GM21528 (cell line): ENCODE measurements around the gene DIP2C.
"Not testable (repeated sequence)": the region's sequence is repeated elsewhere in the genome, so short reads cannot be mapped to it uniquely, and the experiment has no call there.

Experiments
- ATAC-seq: cut with Tn5 transposase; IDR thresholded peaks from one replicate; pipeline ENCODE4 v1.9.1; 2021; ENCODE audit warnings: mild to moderate bottlenecking, moderate library complexity; ENCODE audit not compliant: unreplicated experiment, low FRiP score

DIP2C gene

DNA sequence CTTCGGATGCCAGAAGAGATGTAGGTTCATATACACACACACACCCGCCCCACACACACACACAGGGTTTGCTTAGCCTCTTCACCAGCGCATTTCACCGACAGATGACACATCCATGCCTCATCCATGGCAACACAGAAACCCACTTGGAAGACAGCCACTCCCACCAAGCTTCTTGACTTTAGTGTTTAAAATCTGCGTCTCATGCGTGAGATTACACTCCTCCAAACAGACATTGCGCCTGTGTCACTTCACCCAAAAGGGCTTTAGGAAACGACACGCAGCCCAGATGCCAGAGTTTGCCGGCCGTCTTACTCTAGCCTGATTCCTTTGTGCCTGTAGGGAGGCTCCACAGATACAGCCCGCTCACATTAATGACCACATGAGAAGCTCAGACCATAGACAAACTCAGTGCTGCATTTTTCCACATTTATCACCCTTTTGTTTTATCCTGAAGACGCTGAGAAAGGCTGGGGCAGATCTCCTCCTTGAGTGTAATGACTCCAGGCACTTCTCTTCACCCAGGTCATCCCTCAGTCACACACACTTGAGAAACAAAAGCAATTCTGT lies 73.8 kb downstream of the DIP2C start:
- no peak for ATAC-seq

DNA sequence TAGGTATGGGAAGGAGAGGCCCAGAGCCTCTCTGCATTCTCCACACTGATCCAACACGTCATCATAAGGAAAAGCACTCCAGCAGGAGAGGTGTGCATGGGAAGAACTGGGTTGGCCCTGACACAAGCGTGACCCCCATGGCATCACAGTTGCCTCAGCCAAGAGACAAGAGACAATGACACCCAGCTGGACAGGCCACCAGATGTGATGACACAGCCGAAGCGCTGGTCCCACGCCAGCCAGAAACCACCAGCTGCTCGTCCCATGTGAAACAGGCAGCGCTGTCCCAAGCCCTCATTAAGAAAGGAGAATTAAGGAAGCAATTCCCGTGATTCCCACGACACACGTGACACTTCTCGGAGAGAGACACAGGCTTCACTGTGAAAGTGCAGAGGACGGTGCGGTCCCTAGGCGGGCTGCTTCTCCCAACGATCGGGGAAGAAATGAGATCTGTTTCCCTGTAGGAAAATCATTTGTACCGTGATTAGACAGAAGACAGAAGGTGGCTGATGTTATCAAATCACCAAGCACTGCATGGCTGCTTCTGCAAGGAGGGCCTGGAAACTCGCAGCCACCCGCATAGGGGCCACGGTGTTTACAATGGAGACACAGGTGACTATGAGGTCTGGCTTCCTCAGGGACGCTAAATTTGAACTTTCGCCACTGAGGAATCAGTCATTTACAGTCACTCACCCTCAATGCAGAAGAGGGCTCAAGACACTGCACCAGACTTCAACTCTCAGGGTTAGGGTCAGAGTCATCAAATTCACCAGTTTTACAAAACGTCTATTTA lies 74.5 kb downstream of the DIP2C start:
- no peak for ATAC-seq

DNA sequence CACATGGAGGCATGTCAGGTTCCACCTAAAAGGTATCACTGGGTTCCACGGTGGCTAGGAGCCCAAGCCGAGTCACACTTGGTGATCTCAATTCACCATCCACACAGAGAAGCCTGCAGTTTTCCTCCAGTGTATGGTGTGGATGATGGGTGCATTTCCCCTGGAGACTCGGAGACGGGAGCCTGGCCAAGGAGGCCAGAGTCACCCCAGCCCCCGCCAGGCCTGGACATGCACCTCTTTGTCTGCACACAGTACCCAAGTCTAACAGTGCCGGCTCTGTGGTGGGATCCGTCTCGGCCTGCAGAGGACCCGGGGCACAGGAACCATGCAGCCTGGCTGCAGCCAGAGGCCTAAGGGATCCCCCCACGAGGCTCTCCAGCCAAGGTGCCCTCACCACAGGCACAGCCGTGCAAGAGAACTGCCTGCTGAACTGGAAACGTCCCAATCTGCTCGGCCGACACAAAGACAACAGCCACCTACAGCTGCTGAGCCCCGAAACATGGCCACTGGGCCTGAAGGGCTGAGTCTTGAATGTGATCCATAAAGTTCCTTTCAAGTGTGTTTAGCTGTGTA lies 75.2 kb downstream of the DIP2C start:
- ATAC-seq, result no peak

DNA sequence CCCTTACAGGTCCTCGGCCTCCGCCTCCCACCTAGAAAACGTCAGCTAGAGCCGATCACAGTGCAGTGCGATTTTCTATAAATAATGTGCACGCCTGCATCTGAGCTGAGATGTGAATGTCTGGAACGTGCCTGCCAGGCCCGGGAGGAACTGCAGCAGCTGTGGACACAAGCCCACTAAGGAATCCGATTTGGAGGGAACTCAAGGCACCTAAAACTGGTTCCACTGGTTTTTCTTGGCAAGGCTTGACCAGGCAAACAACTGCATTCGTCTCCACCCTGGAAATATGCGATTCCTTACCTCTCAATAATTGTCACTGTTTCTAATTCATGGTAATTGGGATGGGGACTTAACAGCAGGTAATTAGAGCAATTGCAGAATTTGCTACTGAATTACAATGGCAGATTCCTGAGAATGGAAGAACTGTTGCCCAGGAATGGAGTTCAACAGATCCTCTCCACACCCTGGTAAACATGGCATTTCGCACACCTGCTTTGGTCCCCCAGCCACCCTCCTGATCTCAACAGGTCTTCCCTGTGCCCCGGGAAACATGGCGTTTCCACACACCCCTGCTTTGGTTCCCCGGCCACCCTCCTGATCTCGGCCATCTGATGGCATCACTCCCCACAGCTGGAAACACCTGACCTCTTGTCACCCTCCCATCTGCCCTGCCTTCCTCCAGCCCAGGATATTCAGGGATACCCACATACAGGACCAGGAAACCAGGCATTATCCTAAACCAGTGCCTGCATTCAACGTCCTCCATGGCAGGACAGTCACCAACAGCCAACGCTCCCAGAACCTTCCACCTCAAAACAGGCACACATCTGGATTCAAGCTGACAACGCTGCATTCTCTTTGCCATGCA lies 76.0 kb downstream of the DIP2C start:
- no peak for ATAC-seq

DNA sequence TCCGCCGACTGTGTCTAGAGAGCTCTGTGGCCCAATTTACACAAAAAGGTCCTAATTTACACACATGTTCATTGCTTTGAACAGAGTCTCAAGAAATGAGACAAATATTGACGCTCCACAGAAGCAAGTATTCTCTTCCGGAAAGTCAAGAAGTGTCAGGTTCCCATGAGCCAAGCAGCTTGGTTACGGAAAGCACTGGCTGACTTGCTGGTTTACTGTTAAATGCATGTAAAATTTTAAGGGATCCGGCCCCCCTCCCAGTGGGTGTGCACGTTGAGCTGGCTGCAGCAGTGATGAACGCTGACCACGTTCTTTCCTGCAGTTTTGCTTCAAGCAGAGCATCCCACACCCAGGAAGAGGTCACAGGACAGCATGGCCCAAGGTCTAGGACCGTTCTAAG lies 76.8 kb downstream of the DIP2C start:
- no peak for ATAC-seq

DNA sequence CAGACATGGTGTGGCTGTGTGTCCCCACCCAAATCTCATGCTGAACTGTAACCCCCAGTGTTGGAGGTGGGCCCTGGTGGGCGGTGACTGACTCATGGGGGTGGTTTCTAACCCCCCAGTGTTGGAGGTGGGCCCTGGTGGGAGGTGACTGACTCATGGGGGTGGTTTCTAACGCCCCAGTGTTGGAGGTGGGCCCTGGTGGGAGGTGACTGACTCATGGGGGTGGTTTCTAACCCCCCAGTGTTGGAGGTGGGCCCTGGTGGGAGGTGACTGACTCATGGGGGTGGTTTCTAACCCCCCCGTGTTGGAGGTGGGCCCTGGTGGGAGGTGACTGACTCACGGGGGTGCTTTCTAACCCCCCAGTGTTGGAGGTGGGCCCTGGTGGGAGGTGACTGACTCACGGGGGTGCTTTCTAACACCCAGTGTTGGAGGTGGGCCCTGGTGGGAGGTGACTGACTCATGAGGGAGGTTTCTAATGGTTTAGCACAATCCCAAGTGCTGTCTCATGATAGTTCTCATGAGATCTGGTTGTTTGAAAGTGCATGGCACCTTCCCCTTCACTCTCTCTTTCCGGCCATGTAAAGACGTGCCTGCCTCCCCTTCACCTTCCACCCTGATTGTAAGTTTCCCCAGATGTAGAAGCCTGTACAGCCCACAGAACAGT lies 78.7 kb downstream of the DIP2C start:
- not testable (repeated sequence) for ATAC-seq

DNA sequence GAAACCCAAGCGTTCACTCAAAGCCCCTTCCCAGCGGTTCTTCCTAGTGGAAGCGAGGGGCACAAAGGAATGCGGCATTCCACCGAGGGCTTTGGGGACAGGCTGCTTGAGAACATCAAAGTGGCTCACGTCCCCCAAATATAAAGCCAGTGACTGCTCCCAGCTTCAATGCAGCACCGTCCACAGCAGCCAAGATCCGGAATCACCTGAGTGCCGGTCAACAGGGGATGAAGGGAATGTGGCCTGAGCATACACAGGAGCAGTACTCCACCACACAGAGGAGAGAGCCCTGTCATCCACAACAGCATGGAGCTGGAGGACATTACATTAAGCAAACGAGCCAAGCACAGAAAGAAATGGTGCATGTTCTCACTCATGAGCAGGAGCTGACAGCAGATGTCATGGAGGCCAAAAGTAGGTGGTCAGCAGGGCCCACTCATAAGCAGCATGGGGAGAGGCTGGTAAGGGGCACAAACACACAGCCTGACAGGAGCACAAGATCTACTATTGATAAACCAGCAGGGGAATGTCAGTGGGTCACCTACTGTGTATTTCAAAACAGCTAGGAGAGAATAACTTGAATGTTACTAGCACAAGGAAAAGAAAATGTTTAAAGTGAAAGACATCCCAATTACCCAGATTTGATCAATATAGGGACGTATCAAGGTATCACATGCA lies 79.5 kb downstream of the DIP2C start:
- ATAC-seq, result no peak

DNA sequence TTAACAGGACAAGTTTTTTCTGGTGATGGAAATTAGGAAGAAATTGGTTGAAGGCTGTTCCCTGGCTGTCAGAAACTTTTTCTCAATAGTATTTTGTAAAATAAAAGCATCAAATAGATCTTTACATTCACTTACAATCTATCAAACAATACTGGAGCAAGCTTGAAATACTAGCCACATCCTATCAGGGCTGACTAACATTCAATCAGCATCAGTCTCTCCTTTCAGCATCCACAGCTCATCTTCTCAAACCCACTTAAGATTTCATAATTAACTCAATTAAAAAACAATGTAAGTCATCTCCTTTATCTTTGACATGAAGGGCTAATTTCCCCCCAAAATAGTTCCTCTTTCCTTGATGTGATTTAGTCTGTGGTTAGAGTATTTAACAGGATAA lies 80.2 kb downstream of the DIP2C start:
- ATAC-seq, result no peak

DNA sequence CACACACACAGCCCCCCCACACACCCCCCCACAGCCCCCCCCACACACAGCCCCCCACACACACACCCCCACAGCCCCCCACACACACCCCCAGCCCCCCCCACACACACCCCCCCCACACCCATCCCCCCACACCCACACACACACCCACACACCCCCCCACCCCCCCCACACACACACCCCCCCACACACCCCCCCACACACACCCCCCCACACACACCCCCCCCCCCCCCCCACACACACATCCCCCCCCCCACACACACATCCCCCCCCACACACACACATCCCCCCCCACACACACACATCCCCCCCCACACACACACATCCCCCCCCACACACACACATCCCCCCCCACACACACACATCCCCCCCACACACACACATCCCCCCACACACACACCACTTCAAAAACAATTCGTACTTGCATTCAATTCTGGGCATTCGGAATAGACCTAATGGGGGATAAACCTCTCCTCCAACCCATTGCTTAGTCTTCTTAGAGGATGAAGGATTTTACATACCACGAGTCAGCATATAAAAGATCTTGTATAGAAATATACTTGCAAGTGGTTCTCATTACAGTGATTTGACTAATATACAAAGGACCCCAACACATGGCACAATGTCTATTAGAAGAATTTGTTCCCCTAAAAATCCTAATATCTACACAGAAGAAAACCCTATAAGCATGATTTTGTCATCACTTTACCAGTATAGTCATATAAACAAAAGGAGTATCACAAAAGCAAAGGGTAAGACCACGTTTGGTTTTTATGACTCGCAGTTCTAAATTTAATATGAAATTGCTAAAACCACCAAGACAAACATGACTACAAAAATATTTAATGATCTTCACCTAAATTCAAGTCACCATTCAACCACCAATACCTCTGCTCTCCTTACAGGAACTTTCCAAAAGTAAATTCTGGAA lies 80.9 kb downstream of the DIP2C start:
- ATAC-seq, result no peak

DNA sequence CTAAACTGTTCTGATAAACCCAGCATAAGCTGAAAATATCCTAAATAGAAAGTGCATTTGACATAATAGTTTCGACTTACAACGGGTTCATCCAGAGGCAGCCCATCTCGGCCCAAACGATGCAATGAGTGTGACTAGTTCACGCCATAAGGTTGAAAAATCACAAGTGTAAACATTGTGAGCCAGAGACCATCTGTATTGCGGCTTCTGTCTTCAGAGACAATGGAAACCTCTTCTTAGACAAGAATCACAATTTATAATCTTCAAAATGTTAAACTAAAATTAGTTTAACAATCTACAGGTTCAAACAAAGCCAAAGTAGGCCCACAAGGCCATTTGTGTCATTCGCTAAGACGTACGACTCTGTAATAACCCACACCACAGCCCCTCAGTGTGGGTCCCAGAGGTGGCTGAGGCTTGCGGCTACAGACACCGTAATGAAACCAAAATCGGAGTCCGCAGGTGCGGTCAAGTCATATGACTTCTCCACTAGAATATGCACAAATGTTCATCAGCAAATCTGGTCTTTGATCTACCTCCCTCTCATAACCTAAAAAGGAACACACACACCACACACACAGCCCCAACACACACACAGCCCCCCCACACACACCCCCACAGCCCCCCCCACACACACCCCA lies 81.8 kb downstream of the DIP2C start:
- ATAC-seq, result no peak

DNA sequence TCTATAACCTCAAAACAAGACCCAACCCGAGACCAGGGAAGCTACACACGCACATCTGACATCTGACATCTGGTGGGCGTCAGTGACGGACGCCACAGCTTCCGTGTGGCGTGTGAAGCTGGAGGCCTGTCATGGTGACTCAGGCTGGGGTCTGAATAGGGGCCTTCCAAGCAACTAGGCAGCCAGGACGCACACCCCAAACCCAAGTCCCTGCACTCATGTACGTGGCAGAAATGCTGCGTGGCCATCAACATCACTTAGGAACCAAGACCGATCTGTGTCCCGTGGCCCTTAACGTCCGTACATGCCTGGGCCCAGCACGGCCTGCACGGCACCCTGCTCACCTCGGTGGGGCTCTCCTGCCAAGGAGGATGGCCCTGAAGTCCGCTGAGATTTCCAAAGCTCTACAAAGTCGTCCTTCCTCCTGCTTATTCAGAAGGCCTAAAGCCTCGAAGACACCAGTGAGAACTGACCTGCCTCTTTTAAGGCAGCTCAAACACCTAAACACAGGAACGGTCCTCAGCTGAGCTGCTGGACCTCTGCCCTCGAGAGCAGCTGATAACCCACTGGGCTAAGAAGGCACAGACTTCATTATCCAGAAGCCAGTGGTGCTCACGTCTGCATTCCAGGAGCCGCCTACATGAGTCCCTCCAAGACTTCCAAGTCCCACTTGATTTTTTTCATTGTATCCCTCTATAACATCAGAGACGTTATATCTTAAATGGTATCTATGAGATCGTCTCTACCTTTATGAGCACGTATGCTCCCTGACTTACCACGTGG lies 82.5 kb downstream of the DIP2C start:
- ATAC-seq, result no peak

DNA sequence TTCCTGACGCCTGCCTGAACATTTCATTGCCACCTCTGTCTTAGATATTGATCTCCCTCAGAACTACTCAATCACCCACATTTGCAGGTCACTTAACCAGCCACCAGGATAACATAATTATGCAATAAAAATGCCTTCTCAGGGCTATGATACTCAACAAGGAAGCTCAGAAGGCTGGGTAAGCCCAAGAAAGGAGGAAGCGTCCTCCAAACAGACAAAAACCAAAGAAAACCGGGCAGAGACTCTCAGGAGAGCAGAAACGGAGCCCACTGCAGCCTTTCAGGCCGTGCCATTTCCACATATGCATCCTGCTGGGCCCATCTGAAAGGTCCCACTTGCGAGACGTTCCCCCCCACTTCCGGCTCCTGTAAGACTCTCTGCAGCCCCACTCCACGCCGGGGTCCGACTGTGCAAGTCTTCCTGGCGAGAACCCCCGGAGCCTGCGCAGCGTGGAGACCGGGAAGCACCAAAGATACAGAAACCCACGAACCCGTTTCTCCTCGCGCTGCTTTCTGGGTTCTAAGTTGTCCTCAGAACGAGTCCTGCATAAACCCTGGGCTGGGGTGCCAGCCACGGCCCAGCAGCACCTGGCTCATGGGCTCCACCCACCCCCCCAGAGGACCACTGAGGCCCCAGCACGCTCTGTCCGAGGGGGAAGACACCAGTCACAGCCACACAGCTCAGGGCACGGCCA lies 83.7 kb downstream of the DIP2C start:
- ATAC-seq, result no peak

DNA sequence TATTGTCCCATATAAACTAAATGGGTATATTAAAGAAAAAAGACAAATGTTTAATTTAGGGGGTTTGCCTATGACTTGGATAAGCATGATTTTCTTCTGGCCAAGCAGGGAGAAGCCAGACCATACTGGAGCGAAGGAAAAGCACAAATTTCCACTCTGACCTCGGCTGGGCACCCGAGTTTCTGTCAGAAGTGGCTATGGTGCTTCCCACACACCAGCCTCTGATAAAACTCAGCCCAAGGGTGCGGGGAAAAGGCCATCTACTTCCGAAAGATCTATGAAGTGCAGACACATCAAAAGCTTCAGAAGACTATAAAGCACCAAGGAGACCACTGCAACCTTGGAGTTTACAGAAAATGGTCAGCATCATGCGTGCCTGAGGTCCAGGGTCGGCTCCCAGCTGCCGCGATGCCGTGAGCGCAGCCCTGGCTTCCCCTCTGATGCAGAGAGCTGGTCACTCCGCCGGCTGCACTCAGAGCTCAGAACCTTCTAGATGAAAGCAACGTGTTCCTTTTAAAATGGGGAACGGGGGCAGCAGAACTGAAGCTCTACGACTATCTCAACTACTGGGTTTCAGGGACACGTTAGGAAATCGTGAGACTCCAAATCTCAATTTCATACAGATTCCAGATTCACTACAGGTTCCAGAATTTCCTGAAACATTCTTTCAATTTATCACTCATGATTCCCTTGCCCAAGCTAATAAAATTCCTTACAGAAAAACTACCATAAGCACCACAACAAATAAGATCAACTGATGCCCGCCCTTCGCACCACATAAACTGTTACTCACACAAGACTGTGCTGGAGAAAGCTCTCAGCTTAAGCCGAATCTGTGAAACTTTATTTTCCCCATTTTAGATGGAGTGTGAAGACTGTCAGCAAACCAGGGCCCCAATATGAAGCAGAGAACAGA lies 84.5 kb downstream of the DIP2C start:
- no peak for ATAC-seq

DNA sequence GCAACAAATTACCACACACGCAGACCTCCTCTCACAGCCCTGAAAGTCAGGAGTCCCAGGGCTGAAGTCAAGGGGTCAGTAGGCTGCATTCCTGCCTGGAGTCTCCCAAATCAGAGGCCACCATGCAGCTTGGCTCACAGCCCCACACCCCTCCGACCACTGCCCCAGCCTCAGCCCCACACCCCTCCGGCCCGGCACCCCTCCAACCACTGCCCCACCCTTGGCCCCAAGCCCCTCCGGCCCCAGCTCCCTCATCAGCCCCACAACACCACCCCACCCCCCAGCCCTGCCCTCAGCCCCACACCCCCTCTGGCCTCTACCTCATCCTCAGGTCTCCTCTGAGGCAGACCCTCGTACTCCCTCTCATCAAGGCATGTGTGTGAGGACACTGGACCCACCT lies 85.7 kb downstream of the DIP2C start:
- no peak for ATAC-seq

DNA sequence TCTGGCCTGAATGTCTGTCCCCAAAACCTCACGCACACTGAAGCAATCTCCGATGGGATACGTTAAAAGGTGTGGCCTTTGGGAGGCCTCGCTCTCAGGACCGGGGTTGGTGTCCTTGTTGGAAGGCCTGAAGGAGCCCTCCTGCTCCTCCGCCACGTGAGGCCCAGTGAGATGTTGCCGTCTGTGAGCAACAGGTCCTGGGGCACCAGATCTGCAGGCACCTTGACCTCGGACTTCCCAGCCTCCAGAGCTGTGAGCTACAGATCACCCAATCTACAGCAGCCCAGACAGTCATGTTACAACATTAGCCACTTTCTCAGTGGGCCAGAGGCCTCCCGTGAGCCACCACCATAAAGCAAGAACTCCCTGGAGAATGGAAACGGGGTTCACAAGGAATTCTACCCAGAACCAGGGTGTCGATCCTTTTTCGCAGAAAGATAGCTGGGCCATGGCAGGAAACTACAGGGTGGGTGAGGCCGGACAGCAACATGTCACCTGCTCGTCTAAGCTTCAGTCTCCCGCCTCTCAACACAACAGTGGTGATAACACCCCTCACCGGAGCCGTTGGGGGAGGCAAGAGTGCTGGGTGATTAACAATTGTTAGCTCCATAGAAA lies 87.0 kb downstream of the DIP2C start:
- no peak for ATAC-seq

DNA sequence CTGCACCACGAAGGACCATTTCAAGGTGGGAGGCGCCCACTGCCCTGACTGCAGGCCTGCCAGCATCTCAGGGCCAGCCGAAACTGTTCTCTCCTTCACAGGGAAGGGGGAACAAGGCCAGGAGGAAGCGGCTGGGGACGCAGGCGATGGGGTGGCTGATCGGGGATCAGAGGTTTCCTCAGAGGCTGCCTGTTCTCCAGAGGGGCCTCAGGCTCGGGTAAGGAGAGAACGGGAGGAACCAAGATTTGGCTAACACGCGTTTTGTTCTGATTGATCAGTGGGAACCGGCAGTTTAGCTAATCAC lies 87.9 kb downstream of the DIP2C start:
- ATAC-seq, result no peak
